ENCODE data around the gene TRMT6. TPM values are rescaled to one million over a fixed set of nuclear protein-coding genes. Genes with fewer than 3 reads are reported as not detected.

The TRMT6 gene
- total RNA-seq, 1 experiment from 2014 or later = 18.9 TPM

DNA sequence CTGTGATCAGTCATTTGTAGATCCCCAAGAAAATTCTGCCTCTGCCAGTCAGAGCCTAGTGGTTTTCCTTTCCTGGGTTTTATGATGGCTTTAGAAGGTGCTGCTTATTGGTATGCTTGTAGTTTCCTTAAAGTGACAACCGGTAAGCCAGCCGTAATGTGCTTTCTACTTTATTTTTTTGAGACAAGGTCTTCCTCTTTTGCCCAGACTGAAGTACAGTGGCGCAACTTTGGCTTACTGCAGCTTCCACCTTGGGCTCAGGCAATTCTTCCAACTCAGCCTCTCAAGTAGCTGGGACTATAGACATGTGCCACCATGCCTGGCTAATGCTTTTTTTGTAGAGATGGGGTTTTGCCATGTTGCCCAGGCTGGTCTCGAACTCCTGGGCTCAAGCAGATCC lies 23.6 kb upstream of the TRMT6 start:
- no peak for DNase-seq (ENCODE audit: low read depth in 1 of 2, low spot score in 2 of 2)
- Histone ChIP-seq H3K36me3 (peaks cover 68% of the 10 kb centered on the region), H3K4me1 (replicated peaks) (no peaks in the 10 kb centered on the region), H3K27me3 (replicated peaks) (no peaks in the 10 kb centered on the region; the same call in 1 of the 2 replicates), H3K4me3 (no peak overlapping the region), H3K9me3 (replicated peaks) (no peaks in the 10 kb centered on the region), H3K27ac (no peak overlapping the region)

DNA sequence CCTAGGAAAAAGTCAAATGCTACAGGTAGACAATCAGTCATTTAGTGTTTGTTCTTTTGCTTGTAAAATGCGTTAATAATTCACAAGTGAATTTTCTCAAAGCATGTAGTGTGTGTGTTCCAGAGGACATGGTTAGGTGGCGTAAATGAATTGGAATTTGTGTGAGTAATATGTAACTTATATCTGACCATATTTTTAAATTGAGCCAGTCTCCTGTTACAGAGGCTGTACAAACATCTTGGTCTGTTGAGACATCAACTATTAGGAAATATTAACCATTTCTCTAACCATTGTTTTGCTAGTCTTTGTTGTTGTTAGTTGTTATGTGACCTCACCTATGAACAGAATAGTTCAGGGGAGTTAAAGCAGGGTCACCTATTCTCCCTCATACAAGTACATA lies 22.8 kb upstream of the TRMT6 start:
- H3K4me1 ChIP-seq (replicated peaks) = no peaks in the 10 kb centered on the region
- no peaks in the 10 kb centered on the region; the same call in 1 of the 2 replicates for H3K27me3 ChIP-seq (replicated peaks)
- no peak overlapping the region for H3K27ac ChIP-seq
- H3K9me3 ChIP-seq (replicated peaks) = no peaks in the 10 kb centered on the region
- no peak overlapping the region for H3K4me3 ChIP-seq
- no peak for DNase-seq (ENCODE audit: low read depth in 1 of 2, low spot score in 2 of 2)
- H3K36me3 ChIP-seq = peaks cover 68% of the 10 kb centered on the region

GRCh38 chr20:5971203-5971602 lies 20.9 kb upstream of the TRMT6 start:
- Histone ChIP-seq H3K27me3 (replicated peaks) (no peaks in the 10 kb centered on the region; the same call in 1 of the 2 replicates), H3K27ac (no peak overlapping the region), H3K36me3 (peaks cover 74% of the 10 kb centered on the region), H3K4me3 (no peak overlapping the region), H3K9me3 (replicated peaks) (no peaks in the 10 kb centered on the region), H3K4me1 (replicated peaks) (no peaks in the 10 kb centered on the region)
- DNase-seq (ENCODE audit: low read depth in 1 of 2, low spot score in 2 of 2) = no peak

GRCh38 chr20:5970381-5970780 lies 20.0 kb upstream of the TRMT6 start:
- no peak for DNase-seq (ENCODE audit: low read depth in 1 of 2, low spot score in 2 of 2)
- H3K4me3 ChIP-seq = no peak overlapping the region
- H3K9me3 ChIP-seq (replicated peaks) = no peaks in the 10 kb centered on the region
- no peaks in the 10 kb centered on the region for H3K4me1 ChIP-seq (replicated peaks)
- H3K27me3 ChIP-seq (replicated peaks) = no peaks in the 10 kb centered on the region; the same call in 1 of the 2 replicates
- no peak overlapping the region for H3K27ac ChIP-seq
- peaks cover 76% of the 10 kb centered on the region for H3K36me3 ChIP-seq

DNA sequence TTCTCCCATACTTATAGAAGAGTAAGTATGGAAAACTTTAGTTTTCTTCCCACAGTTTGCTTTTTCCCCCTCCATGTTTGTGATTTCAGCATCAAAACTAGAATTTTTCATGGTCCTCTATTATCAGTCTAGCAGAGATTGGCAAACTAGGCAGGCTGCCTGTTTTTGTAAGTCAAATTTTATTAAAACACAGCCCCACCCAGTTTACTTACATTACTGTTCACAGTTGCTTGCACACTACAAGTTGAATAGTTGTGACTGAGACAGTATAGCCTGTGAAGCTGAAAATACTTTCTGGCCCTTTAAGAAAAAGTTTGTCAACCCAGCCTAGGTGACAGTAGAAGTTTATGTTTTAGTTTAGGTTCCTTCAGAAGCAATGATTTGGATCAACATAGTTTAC lies 19.6 kb upstream of the TRMT6 start:
- no peak for DNase-seq (ENCODE audit: low read depth in 1 of 2, low spot score in 2 of 2)
- H3K9me3 ChIP-seq (replicated peaks) = no peaks in the 10 kb centered on the region
- no peaks in the 10 kb centered on the region for H3K4me1 ChIP-seq (replicated peaks)
- H3K4me3 ChIP-seq = no peak overlapping the region
- no peak overlapping the region for H3K27ac ChIP-seq
- H3K36me3 ChIP-seq = peaks cover 81% of the 10 kb centered on the region
- H3K27me3 ChIP-seq (replicated peaks) = no peaks in the 10 kb centered on the region; the same call in 1 of the 2 replicates

GRCh38 chr20:5969348-5969935 lies 19.1 kb upstream of the TRMT6 start:
- DNase-seq (ENCODE audit: low read depth in 1 of 2, low spot score in 2 of 2) = no peak
- Histone ChIP-seq H3K27ac (no peak overlapping the region), H3K9me3 (replicated peaks) (no peaks in the 10 kb centered on the region), H3K36me3 (peaks cover 81% of the 10 kb centered on the region), H3K4me3 (no peak overlapping the region), H3K27me3 (replicated peaks) (no peaks in the 10 kb centered on the region; the same call in 1 of the 2 replicates), H3K4me1 (replicated peaks) (no peaks in the 10 kb centered on the region)

GRCh38 chr20:5968462-5968861 lies 18.1 kb upstream of the TRMT6 start:
- no peak for DNase-seq (ENCODE audit: low read depth in 1 of 2, low spot score in 2 of 2)
- H3K4me3 ChIP-seq = no peak overlapping the region
- no peaks in the 10 kb centered on the region for H3K9me3 ChIP-seq (replicated peaks)
- H3K36me3 ChIP-seq = peaks cover 82% of the 10 kb centered on the region
- no peaks in the 10 kb centered on the region; the same call in 1 of the 2 replicates for H3K27me3 ChIP-seq (replicated peaks)
- no peak overlapping the region for H3K27ac ChIP-seq
- no peaks in the 10 kb centered on the region for H3K4me1 ChIP-seq (replicated peaks)

GRCh38 chr20:5967469-5967868 lies 17.1 kb upstream of the TRMT6 start:
- Histone ChIP-seq H3K27ac (no peak overlapping the region), H3K4me3 (no peak overlapping the region), H3K9me3 (replicated peaks) (no peaks in the 10 kb centered on the region), H3K36me3 (peaks cover 78% of the 10 kb centered on the region), H3K4me1 (replicated peaks) (no peaks in the 10 kb centered on the region), H3K27me3 (replicated peaks) (no peaks in the 10 kb centered on the region)
- DNase-seq (ENCODE audit: low read depth in 1 of 2, low spot score in 2 of 2) = no peak

DNA sequence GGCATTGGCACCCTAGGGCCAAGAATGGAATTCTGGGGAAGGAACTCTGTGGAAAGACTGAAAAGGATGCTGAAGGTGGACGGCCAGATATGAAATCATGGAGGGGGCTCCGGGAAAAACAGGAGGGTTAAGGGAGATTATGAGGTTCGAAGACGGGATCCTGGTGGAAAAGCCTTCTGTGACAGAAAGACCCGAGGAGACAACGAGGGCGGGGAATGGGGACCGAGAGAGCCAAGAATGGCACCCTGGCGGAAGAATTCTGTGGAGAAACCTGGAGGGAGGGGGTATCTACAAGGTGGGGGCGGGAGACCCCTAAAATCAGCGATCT lies 426 bp downstream of the TRMT6 start:
- Histone ChIP-seq H3K9me3 (replicated peaks) (no peaks in the 10 kb centered on the region), H3K27ac (peak overlapping the region; percentile 12), H3K4me3 (peak overlapping the region; percentile 73), H3K4me1 (replicated peaks) (peaks cover 11% of the 10 kb centered on the region; the same call in 1 of the 2 replicates), H3K27me3 (replicated peaks) (no peaks in the 10 kb centered on the region), H3K36me3 (peaks cover 62% of the 10 kb centered on the region)
- DNase-seq (ENCODE audit: low read depth in 1 of 2, low spot score in 2 of 2) = no peak

DNA sequence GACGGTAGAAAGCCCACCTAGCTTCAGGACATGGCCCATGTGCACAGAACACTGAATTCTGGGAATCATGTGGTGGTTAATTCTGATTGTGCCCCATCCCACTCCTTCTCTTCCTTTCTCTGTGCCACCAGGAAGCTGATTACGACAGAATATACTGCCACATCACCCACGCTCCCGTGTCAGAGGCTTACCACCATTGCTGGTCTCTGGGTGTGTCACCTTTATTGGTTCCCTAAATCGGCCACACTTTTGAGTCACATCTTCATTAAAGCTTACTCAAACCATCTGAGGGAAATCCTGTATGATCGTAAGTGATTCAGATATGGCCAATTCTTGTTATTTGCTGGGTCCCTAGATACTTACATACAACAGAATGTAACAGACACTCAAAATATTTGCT lies 3.1 kb downstream of the TRMT6 start:
- Histone ChIP-seq H3K27me3 (replicated peaks) (no peaks in the 10 kb centered on the region), H3K4me3 (no peak overlapping the region), H3K4me1 (replicated peaks) (peaks cover 11% of the 10 kb centered on the region; the same call in 1 of the 2 replicates), H3K27ac (no peak overlapping the region), H3K9me3 (replicated peaks) (no peaks in the 10 kb centered on the region), H3K36me3 (peaks cover 58% of the 10 kb centered on the region)
- no peak for DNase-seq (ENCODE audit: low read depth in 1 of 2, low spot score in 2 of 2)

- Histone ChIP-seq H3K4me3 (no peak overlapping the region), H3K27me3 (replicated peaks) (no peaks in the 10 kb centered on the region), H3K27ac (no peak overlapping the region), H3K36me3 (peaks cover 65% of the 10 kb centered on the region), H3K9me3 (replicated peaks) (no peaks in the 10 kb centered on the region), H3K4me1 (replicated peaks) (peaks cover 5% of the 10 kb centered on the region; the same call in 1 of the 2 replicates)
- DNase-seq (ENCODE audit: low read depth in 1 of 2, low spot score in 2 of 2) = no peak
Observed at GRCh38 chr20:5945963-5946362, 4.4 kb downstream of the TRMT6 start.

- peaks cover 51% of the 10 kb centered on the region for H3K36me3 ChIP-seq
- H3K27me3 ChIP-seq (replicated peaks) = no peaks in the 10 kb centered on the region
- no peak overlapping the region for H3K4me3 ChIP-seq
- no peaks in the 10 kb centered on the region for H3K4me1 ChIP-seq (replicated peaks)
- H3K27ac ChIP-seq = no peak overlapping the region
- H3K9me3 ChIP-seq (replicated peaks) = no peaks in the 10 kb centered on the region
- no peak for DNase-seq (ENCODE audit: low read depth in 1 of 2, low spot score in 2 of 2)
Observed at GRCh38 chr20:5938456-5939029, 11.8 kb downstream of the TRMT6 start.

DNA sequence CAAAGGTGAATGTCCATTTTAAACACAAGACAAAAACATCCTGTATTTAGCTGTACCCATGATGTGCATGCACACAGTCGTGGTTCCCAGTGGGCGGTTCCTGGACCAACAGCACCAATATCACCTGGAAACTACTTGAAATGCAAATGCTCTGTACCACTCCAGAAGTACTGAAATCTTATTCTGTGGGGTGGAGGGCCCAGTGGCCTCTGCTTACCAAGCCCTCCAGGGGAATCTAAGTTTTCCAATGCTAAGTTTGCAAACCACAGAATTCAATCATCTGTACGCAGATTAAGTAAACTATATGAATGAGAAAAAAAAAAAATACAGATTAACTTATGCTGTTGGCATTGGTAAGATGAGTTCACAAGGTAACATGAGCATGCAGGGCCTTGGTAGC lies 14.1 kb downstream of the TRMT6 start:
- no peaks in the 10 kb centered on the region for H3K4me1 ChIP-seq (replicated peaks)
- no peak for DNase-seq (ENCODE audit: low read depth in 1 of 2, low spot score in 2 of 2)
- peaks cover 6% of the 10 kb centered on the region; the same call in 1 of the 2 replicates for H3K27me3 ChIP-seq (replicated peaks)
- H3K36me3 ChIP-seq = peaks cover 30% of the 10 kb centered on the region
- no peak overlapping the region for H3K27ac ChIP-seq
- no peaks in the 10 kb centered on the region for H3K9me3 ChIP-seq (replicated peaks)
- no peak overlapping the region for H3K4me3 ChIP-seq

GRCh38 chr20:5935384-5935783 lies 14.9 kb downstream of the TRMT6 start:
- Histone ChIP-seq H3K4me3 (no peak overlapping the region), H3K4me1 (replicated peaks) (no peaks in the 10 kb centered on the region), H3K9me3 (replicated peaks) (no peaks in the 10 kb centered on the region), H3K27ac (no peak overlapping the region), H3K27me3 (replicated peaks) (peaks cover 9% of the 10 kb centered on the region), H3K36me3 (peaks cover 23% of the 10 kb centered on the region)
- no peak for DNase-seq (ENCODE audit: low read depth in 1 of 2, low spot score in 2 of 2)
